HG03108 (cell line): ENCODE data around the gene COL26A1.

Source experiments
- ATAC-seq: cut with Tn5 transposase; IDR thresholded peaks from one replicate; pipeline ENCODE4 v1.9.1; 2021; ENCODE audit warnings: moderate library complexity; ENCODE audit not compliant: unreplicated experiment

The COL26A1 gene

DNA sequence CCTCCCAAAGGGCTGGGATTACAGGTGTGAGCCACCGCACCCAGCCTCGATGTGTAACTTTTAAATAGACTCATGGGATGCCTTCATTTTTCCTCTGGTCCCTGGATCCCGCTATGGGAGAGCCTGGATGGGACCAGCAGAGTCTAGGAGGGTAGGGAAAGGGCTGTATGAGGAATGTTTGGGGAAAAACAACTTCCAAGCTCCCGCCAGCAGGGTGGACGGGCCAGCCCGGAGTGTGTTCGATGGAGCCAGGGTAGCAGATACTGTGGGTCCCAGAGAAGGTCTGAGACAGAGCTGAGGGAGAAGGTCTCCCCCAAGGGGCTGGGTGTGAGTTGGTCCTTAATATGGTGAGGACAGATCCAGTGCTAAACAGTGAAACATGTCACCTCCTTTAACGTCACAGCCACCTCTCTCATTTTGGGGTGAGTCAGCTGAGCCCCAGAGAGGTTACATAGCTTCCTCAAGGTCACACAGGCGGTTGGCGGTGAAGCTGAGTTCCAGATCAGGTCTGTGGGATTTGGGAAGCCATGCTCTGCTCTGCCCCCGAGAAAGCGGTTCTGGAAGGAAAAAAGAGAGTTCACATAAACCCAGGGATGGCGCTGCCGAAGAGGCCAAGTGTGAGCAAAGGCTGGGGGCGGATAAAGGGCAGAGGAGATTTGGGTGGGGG, 200.0 kb downstream of the COL26A1 start:
- ATAC-seq, result no peak

DNA sequence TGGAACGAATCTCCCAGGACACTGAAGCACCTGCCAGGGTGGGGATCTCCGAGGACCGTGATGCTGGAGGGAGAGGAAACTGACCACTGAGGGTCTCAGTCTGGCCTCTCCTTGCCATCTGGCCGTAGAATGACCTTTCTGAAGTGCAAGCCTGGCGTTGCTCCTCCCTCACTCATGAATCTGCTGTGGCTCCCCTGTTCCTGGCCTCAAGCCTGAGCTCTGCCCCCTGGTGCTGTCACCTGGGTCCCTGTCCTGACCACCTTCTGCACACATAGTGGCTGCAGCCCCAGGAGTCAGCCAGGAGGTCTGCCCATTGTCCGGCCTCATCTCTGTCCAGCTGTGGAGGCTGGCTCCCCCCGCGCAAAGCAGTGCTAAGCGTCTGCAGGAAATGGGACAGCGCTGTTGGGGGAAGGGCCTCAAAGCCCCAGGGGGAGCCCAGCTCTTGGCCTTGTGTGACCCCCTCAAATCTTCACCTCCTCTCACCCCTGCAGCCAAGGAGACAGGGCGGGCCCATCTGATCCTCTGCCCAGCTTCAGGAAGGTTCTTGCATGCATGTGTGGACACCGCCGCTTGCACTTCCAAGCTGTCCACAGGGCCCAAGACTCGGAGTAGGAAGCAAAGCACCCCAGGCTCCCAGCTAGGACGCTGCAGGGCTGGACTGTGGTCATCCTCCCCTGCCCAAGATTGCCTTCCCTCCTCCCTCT, 200.7 kb downstream of the COL26A1 start:
- no peak for ATAC-seq

DNA sequence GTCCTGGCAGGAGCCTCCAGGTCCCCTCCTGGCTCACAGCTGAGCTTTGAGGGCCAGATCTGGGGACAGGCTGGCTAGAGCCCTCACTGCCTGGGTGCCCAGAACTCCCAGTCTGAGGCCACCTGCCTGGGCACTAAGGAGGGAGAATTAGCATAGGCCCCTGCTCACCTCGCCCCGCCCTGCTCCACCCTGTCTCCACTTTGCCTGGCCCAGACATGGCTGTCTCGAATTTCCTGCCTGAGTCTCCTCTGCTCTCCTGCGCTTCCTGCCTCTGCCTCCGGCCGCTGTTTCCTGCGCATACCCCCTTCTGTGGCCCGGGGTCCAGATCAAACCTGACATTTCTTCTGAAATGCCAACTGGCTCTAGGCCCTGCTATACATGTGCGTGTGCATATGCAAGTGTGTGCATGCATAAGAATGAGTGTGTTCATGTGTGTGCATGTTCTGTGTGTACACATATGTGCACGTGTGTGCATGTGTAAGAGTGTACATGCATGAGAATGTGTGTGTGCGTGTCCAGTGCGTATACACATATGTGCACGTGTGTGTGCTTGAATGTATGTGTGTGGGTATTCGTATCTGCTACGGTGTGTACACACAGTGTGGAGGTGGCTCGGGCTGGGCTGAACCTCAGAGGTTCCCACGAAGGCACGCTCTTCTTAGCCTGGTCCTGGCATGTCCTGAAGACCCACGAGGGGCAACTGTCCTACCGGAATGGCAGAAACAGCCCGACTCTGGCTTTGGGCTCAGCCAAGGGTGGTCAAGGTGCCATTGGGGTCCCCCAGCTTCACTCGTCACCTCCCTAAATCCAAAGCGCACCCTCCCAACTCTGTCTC, 201.5 kb downstream of the COL26A1 start:
- ATAC-seq, result no peak

DNA sequence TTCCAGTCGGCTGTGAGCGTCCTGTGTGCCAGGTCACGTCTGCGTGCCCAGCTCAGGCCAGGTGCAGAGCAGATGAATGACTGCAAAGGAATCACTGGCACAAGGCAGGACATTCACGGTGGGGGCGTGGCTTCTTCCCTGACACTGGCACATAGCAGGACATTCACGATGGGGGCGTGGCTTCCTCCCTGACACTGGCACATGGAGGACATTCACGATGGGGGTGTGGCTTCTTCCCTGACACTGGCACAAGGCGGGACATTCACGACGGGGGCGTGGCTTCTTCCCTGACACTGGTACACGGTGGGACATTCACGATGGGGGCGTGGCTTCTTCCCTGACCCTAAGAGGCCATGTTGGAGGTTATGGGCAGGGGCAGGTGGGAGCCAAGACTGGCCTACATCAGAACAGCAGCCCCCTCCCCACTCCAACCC, 202.1 kb downstream of the COL26A1 start:
- ATAC-seq, result no peak

DNA sequence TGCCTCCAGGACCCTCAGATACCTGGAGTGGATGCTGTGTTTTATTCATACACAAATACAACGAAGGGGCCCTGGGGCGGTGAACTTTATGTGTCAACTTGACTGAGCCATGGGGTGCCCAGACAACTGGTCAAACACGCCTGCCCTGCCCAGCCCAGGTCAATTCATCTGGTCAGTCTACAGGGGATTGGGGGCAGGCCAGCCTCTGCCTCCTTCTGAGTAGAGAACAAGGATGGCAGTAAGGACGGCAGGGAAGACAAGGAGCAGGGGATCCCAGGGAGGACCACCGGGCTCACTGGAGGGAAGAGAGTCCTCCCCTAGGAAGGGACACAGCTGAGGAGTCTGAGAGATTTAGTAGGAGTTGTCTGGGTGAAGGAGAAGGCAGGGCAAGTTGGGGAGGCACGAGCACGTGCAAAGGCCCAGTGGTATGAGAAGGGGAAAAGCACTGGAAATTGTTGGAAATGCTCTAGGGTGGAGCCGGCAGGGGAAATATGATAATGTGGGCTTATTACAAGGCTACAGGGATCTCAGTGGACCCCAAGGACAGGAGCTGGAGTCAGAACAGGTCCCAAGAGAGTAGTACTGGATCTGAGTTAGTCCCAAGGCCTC, 203.0 kb downstream of the COL26A1 start:
- ATAC-seq, result no peak

DNA sequence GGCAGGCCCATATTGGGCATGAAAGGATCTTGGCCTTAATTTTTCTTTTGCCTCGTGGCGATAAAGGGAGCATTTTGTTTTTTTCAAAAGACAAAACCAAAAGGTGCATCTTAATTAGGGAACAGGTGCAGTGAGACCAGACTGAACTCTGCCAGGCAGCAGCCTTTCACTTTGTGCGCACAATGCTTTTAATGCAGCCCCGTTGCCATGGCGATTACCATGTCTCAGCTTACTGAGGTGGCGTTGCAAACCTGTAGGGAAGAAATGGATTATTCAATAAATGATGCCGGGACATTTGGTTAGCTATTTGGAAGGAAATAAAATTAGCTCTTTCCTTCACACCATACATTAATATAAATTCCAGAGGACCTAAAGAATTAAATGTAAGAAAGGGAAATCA, 204.6 kb downstream of the COL26A1 start:
- no peak for ATAC-seq

DNA sequence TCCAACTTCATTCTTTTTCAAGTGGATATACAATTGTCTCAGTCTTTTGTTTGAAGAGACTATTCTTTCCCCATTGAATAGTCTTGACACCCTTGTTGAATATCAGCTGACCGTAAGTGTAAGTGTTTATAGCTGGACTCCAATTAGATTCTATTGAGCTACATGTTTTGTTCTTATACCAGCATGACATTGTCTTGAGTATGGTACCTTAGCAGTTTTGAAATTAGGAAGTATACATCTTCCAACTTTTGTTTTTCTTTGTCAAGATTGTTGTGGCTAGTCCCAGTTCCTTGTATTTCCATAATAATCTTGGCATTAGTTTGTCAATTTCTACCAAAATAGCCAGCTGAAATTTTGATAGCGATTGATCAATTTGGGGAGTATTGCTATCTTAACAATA, 209.5 kb downstream of the COL26A1 start:
- ATAC-seq, result no peak

DNA sequence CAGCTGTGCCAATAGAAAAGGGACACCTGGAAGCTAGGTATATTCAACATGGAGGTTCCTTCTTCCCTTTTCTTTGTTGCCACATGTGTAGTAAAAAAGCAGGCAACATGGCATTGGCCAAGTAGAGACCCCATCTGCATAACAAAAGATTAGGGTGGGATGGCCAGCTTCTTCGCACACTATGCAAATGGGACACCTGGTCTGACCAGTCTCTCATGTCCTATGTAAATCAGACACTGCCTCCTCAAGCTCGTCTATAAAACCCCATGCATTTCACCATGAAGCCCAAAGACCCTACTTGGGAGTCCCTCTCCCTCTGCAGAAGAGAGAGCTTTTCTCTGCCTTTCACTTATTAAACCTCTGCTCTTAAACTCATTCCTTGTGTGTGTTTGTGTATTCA, 212.5 kb downstream of the COL26A1 start:
- ATAC-seq, result no peak

DNA sequence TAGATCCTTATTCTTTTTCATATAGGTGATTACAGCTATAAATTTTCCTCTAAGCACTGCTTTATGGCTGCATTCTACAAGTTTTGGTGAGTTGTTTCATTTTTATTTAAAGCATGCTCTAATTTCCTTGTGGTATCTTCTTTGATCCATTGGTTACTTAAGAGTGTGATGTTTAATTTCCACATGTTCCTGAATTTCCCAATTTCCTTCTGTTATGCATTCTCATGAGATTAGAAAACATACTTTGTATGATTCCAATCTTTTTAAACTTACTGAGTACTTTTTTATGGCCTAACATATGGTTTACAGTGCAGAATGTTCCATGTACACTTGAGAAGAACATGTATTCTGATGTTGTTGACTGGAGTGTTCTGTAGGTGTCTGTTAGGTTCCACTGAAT, 213.0 kb downstream of the COL26A1 start:
- no peak for ATAC-seq

DNA sequence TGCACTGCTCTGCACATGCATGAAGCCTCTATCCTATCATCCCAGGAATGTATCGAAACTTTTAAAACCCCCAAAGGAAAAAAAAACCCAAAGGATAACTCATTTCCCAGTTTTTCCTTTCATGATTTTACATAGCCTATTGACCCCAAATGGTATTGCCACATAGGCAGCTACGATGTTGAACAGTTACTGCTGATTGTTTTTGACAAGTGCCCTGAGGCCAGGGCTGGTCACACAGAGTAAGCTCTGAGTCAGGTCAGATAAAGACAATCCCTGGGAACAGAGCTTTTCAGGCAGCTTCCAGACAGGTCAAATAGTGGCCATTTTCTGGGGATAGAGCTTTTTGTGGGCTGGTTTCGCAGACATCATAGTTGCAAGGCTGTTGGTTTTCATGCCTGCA, 214.3 kb downstream of the COL26A1 start:
- ATAC-seq, result no peak

DNA sequence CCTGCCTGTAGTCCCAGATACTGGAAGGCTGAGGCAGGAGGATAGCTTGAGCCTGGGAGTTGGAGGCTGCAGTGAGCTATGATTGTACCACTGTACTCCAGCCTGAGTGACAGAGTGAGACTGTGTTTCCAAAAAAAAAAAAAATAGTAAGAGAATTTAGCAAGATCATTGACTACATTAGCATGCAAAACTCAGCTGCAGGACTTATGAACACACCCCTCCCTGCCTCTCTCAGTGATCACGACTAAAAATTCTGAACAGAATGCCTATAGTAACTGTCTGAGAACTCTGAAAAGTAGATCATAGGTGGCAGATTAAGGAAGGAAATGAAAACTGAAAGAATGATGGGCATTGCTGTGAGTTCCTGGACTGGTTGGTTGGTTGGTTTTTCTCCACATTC, 215.9 kb downstream of the COL26A1 start:
- ATAC-seq, result no peak

DNA sequence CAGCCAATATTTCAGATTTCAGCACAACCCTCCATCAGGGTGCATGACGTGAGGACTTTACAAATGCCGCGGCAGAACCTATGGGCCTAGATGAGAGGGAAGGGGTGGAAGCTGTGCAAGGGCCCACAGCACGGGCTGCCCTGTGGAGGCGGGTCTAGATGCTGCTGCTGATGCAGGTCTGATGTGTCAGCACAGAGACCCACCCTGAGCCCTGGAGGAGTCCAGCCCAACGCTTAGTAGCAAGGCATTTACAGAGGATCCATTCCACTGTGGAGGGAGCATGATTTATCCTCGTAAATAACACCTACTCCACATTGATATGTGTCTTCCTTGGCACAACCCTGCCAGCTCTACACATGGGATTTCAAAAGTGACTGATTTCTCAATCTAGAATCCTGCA, 217.9 kb downstream of the COL26A1 start:
- no peak for ATAC-seq

DNA sequence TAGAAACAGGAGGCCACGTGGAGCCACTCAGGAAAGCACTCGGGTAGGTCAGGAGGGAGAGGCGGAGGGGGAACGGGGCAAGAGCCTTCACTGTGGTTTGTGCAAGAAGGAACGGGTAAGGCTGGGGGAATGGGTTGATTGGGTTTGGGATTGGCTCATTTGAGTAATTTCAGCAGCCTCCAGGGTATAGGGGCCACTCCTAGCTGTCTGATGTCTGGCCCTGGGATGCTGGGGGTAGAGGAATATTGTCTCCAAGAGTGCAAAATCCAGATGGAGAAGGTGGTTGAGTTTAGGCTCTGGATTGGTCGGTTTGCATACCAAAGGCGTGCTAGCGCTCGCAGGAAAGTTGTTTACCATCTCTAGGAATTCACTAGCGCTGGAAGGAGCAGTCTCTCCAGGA, 219.2 kb downstream of the COL26A1 start:
- ATAC-seq, result no peak

DNA sequence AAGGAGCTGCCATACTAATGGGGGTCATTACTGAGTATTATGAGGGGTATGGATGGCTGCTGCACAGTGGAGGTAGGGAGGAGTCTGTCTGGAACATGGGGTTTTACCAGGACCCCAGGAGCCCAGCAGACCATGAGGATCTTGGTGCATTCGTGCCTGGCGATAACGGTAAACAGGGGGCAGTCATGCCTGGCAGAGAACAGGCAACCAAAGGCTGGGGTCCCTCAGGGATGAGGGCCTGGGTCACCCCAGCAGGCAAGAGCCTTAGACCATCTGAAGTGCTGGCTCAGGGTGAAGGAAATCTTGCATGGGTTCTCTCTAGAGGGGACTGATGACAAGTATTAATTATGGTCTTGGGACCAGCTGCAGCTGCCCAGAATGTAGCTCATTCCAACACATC, 220.3 kb downstream of the COL26A1 start:
- ATAC-seq, result no peak

DNA sequence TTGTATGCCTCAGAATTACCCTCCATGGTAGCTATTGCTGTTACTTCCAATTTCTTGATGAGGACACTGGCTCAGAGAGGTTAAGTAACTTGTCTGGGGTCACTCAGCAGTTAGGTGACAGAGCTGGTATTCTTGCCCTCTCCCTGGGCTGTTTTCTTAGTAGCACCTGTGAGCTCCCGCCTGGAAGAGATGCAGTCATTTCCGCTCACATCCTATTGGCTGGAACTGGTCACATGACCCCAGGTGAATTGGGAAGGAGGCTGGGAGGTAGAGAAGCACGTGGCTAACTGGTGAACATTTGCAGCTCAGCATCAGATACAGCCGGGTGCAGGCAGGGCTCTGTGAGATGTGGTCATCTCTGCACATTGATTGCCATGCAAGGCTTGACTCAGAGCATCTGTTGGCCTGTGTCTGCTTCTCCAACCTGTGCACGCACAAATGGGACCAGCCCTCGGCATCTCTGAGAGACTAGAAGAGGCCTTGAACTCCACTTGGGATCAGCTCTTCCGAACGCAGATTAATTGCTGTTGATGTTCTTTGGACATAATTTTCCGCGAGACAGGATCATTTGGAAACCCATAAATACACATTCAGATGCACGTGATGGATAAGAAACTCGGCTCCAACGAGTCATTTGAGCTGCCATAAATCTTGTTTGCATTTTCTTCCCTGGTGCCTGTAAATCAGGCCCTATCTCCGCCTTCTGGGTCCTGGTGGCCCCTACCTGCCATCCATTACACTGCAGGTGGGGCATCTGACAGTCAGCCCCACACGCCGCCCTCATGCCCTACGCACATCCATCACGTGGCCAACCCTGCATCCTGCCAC, 223.6 kb downstream of the COL26A1 start:
- ATAC-seq, result no peak

DNA sequence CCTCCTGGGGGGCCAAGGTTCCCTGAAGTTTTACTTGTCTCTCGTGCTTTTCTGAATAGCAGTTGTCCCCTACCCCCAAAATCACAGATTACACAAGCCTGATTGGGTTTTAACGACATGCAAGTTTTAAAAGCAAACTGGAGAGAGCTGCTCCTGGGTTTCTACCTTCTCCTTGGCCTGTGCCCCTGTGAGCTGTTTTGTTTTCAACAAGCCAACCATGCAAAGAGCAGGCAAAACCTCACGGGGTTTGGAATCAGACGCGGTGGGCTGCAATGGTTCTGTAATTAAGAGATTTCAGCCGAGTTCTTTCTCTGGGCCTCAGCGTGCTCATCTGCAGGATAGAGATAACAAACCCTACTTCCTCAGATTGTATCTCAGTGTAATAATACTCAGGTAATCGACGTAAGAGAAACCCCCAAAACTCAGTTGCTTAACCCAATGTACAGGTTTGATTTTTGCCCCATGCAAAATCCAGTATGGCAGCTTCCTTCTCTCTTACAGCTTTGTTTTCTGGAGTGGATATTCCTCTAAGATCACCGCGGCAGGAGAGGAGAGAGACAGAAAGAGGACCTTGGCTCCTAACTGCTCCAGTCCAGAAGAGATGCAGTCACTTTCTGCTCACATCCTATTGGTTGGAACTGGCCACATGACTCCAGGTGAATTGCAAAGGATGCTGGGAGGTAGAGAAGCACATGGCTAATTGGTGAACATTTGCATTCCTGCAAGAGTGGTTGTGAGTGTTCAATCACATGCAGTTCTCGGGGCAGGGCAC, 224.4 kb downstream of the COL26A1 start:
- no peak for ATAC-seq

DNA sequence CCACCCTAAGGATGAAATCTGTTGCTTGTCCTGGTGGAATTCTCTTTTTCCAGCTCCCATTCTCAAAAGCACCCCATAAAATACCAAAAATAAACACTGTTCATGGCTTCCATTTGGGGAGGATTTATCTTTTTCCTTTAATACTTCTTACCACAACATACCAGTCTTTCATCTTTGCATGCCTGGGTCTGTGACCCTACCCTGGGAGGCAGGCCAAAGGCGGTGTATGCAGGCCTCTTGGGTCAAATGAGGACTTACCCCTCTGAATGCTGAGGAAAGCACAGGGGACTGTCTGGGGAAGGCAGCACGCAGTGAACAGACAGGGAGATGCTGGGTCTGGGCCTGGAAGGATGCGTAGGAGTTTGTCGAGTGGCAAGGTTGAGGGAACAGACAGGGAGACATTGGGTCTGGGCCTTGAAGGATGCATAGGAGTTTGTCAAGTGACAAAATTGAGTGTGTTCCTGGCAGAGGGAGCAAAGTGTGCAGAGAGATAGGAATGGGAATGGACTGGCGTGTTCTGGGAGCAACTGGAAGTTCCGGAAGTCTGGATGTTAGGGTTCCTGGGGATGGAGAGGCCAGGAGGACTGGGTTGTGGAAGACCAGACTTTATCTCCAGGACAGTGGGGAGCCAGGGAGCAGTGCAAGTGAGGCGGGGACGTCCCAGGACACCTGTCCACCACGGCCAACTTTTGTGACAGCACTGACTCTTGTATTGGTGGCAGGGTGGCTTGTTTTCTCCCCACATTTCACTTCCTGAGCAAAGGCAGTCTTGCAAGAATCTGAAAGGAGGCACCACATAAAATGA, 225.7 kb downstream of the COL26A1 start:
- no peak for ATAC-seq

DNA sequence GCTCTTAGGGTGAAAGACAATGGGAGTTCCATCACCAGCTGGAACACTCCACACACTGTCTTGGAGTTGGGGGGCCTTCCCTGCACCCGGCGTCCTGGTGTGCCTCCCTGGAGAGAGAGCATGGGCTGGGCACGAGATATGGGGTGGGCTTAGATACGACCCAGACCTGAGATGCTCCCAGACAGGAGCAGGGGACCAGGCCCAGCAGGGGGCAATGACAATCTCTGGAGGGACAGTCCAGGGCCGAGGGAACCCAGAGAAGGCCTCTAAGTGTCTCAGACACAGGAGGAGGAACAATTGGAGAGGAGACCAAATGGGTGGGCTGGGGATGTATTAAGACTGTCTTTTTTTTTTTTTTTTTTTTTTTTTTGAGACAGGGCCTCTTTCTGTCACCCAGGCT, 226.4 kb downstream of the COL26A1 start:
- no peak for ATAC-seq
